Daoy (cell line): ENCODE measurements around the gene HOXB7. TPM values are rescaled to one million over a fixed set of nuclear protein-coding genes. Genes with fewer than 3 reads are reported as not detected.

Experiments used
- DNase-seq: peaks from one replicate; pipeline ENCODE4 v3.0.0-alpha.2; 2015; ENCODE audit warnings: low read depth
- total RNA-seq: library from RNA; depleted of rRNA; stranded (reverse); fragments of >200 nt; shearing (Covaris generic); gene quantifications from 2 replicates; pipeline ENCODE4 v1.2.3, GENCODE V29; 2014

HOXB7 gene
- total RNA-seq, 1 experiment from 2014 or later = 13.2 TPM

- DNase-seq = no peak
Measured at GRCh38 chr17:48595278-48595999, 15.4 kb downstream of the HOXB7 start.

GRCh38 chr17:48594538-48595277 is 16.1 kb downstream of the HOXB7 start:
- DNase-seq = no peak

- DNase-seq = peak; percentile 84
Measured at GRCh38 chr17:48593840-48594537, 16.8 kb downstream of the HOXB7 start.

GRCh38 chr17:48593126-48593829 is 17.5 kb downstream of the HOXB7 start, which contains the start of gene HOXB5:
Gene HOXB5, minus strand, starts transcription at chr17:48593779. Its CDS starts 97 bp downstream, at chr17:48593682.
- DNase-seq = no peak

- DNase-seq = no peak
Measured at GRCh38 chr17:48592577-48592976, 18.2 kb downstream of the HOXB7 start.

GRCh38 chr17:48592057-48592514 is 18.7 kb downstream of the HOXB7 start:
- no peak for DNase-seq

- DNase-seq = no peak
Measured at GRCh38 chr17:48591255-48592056, 19.4 kb downstream of the HOXB7 start.

- DNase-seq = no peak
Measured at GRCh38 chr17:48590607-48591161, 20.1 kb downstream of the HOXB7 start.

GRCh38 chr17:48589831-48590606 is 20.8 kb downstream of the HOXB7 start, which contains the start of gene HOXB3:
Gene HOXB3, minus strand, starts transcription at chr17:48590241. Its CDS starts 37,767 bp downstream, at chr17:48552474.
- no peak for DNase-seq

GRCh38 chr17:48589060-48589830 is 21.6 kb downstream of the HOXB7 start:
- no peak for DNase-seq

GRCh38 chr17:48588528-48588927 is 22.3 kb downstream of the HOXB7 start:
- DNase-seq = no peak

GRCh38 chr17:48588074-48588415 is 22.8 kb downstream of the HOXB7 start:
- DNase-seq = no peak

- DNase-seq = no peak
Measured at GRCh38 chr17:48587276-48588073, 23.3 kb downstream of the HOXB7 start.

- peak; percentile 35 for DNase-seq
Measured at GRCh38 chr17:48586355-48587258, 24.2 kb downstream of the HOXB7 start.

GRCh38 chr17:48584223-48584741 is 26.5 kb downstream of the HOXB7 start:
- DNase-seq = no peak

GRCh38 chr17:48583708-48584222 is 27.1 kb downstream of the HOXB7 start:
- DNase-seq = no peak

GRCh38 chr17:48582750-48583069 is 28.1 kb downstream of the HOXB7 start:
- no peak for DNase-seq
